Endothelial cell of umbilical vein (primary cell): ENCODE measurements around the gene ZNF497. TPM values are rescaled to one million over a fixed set of nuclear protein-coding genes. Genes with fewer than 3 reads are reported as not detected.
"Not testable (repeated sequence)": the region's sequence is repeated elsewhere in the genome, so short reads cannot be mapped to it uniquely, and the experiment has no call there.

Experiments
- BruUV-seq: library from RNA; stranded (reverse); fragments of 400-500 nt; replicated peaks from 2 replicates; lab custom pipeline; 2021; lab: Mats Ljungman, UMichigan
- CTCF ChIA-PET: fragments of 300-600, 350-600 bp; sonication (Branson Sonifier 250); formaldehyde crosslinking; loops from one replicate; lab custom pipeline; 2021; ENCODE audit warnings: antibody characterized with exemption, inconsistent platforms; lab: Charles Lee
- POLR2A ChIA-PET: fragments of 300-600, 350-600 bp; sonication (Branson Sonifier 250); formaldehyde crosslinking; loops from one replicate; lab custom pipeline; 2021; ENCODE audit warnings: antibody characterized with exemption, inconsistent platforms; lab: Charles Lee
- DNase-seq: peaks from one replicate; pipeline ENCODE4 v3.0.0-alpha.2; 2011; ENCODE audit warnings: low read depth, low spot score
- FAIRE-seq: peaks from 2 replicates; lab custom pipeline; 2011; peaks lifted over from hg19 to GRCh38; lab: Jason Lieb, UNC
- H2AFZ ChIP-seq: 2 replicates; pipeline ENCODE4 v1.6.0; 2012; ENCODE audit warnings: low read depth, low read length, control low read depth, inconsistent platforms
- H3K27ac ChIP-seq: 2 replicates; pipeline ENCODE4 v1.5.1; 2011; ENCODE audit warnings: low read depth, mild to moderate bottlenecking, control low read depth, low read length, moderate library complexity; ENCODE audit not compliant: insufficient read depth
- H3K27me3 ChIP-seq, 2 experiments: 2 replicates each; pipeline versions ENCODE4 v1.6.0 to v1.6.1; 2011; ENCODE audit warnings: low read length in 2 of 2, mixed read lengths in 1 of 2; ENCODE audit not compliant: control insufficient read depth in 2 of 2, insufficient read depth in 2 of 2
- H3K36me3 ChIP-seq, 2 experiments: 2 replicates in 1 of 2; 3 replicates in 1 of 2; pipeline ENCODE4 v1.5.1; 2011; ENCODE audit warnings: low read length in 2 of 2, mild to moderate bottlenecking in 1 of 2, moderate library complexity in 1 of 2; ENCODE audit not compliant: control insufficient read depth in 2 of 2, insufficient read depth in 2 of 2; ENCODE audit errors: extremely low read depth in 1 of 2
- H3K4me1 ChIP-seq: 3 replicates; pipeline ENCODE4 v1.5.1; 2011; ENCODE audit warnings: mild to moderate bottlenecking, low read length; ENCODE audit not compliant: control insufficient read depth, insufficient read depth; ENCODE audit errors: extremely low read depth
- H3K4me2 ChIP-seq: 2 replicates; pipeline ENCODE4 v1.6.1; 2011; ENCODE audit warnings: low read length, control low read depth, mixed read lengths; ENCODE audit not compliant: insufficient read depth
- H3K4me3 ChIP-seq, 3 experiments: fragments of 200-600 bp in 1 of 3; sonication (generic), shearing (Covaris generic) in 1 of 3; replicated peaks in 1 of 3; 2 replicates each; pipeline ENCODE4 v1.5.1; 2011 to 2016; ENCODE audit warnings: control low read depth in 3 of 3, low read length in 3 of 3, mild to moderate bottlenecking in 2 of 3, inconsistent platforms in 1 of 3, low read depth in 1 of 3, moderate library complexity in 1 of 3; ENCODE audit not compliant: insufficient read depth in 1 of 3
- H3K79me2 ChIP-seq: 2 replicates; pipeline ENCODE4 v1.6.0; 2012; ENCODE audit warnings: low read length, inconsistent platforms; ENCODE audit not compliant: control insufficient read depth, insufficient read depth
- H3K9ac ChIP-seq: replicated peaks from 2 replicates; pipeline ENCODE3; 2011; ENCODE audit warnings: low read length, control low read depth; ENCODE audit not compliant: insufficient read depth; ENCODE audit errors: extremely low read depth
- H3K9me1 ChIP-seq: replicated peaks from 3 replicates; pipeline ENCODE4 v1.6.0; 2011; ENCODE audit warnings: mild to moderate bottlenecking, low read length; ENCODE audit not compliant: control insufficient read depth, insufficient read depth; ENCODE audit errors: extremely low read depth
- H3K9me3 ChIP-seq: replicated peaks from 2 replicates; pipeline ENCODE4 v1.5.1; 2012; ENCODE audit warnings: low read length, inconsistent platforms; ENCODE audit not compliant: control insufficient read depth, insufficient read depth
- H4K20me1 ChIP-seq: replicated peaks from 2 replicates; pipeline ENCODE3; 2011; ENCODE audit warnings: mild to moderate bottlenecking, low read length; ENCODE audit not compliant: control insufficient read depth, insufficient read depth; ENCODE audit errors: extremely low read depth
- EZH2 ChIP-seq: IDR thresholded peaks from 2 replicates; pipeline ENCODE4 v1.6.1; 2012; ENCODE audit warnings: borderline replicate concordance, low read depth, mild to moderate bottlenecking, moderate library complexity, low read length, inconsistent platforms; ENCODE audit not compliant: severe bottlenecking
- FOS ChIP-seq: IDR thresholded peaks from 2 replicates; pipeline ENCODE4 v1.6.1; 2011; ENCODE audit warnings: mild to moderate bottlenecking, low read length, moderate library complexity, borderline replicate concordance; ENCODE audit not compliant: insufficient read depth
- GATA2 ChIP-seq: IDR thresholded peaks from 2 replicates; pipeline ENCODE4 v1.7.0; 2011; ENCODE audit warnings: low read depth, mild to moderate bottlenecking, moderate library complexity, mixed read lengths, low read length; ENCODE audit not compliant: insufficient read length, insufficient read depth
- JUN ChIP-seq: IDR thresholded peaks from 2 replicates; pipeline ENCODE4 v1.6.1; 2011; ENCODE audit warnings: borderline replicate concordance, low read depth; ENCODE audit not compliant: insufficient read length, insufficient read depth
- MAX ChIP-seq: IDR thresholded peaks from 2 replicates; pipeline ENCODE4 v1.6.1; 2011; ENCODE audit not compliant: insufficient read depth, insufficient read length
- MYC ChIP-seq: IDR thresholded peaks from one replicate; pipeline ENCODE4 v1.6.1; 2011; ENCODE audit warnings: mild to moderate bottlenecking, low read depth, low read length
- POLR2A ChIP-seq: IDR thresholded peaks from 2 replicates; pipeline ENCODE4 v1.6.1; 2012; ENCODE audit warnings: low read depth, mild to moderate bottlenecking, control low read depth, low read length
- POLR2AphosphoS5 ChIP-seq: IDR thresholded peaks from 2 replicates; pipeline ENCODE4 v1.6.1; 2012; ENCODE audit warnings: low read depth, mild to moderate bottlenecking, control low read depth, low read length, moderate library complexity; ENCODE audit not compliant: insufficient read depth
- dilution Hi-C: fragments of 300-500 bp; cut with MboI; formaldehyde crosslinking; loops from one replicate; pipeline ENCODE4 v1.15.0; 2019; ENCODE audit warnings: low sequenced_read_pairs; ENCODE audit not compliant: extremely low pct_ligation_motif_present
- intact Hi-C: fragments of 100-400 bp; cut with micrococcal nuclease; formaldehyde crosslinking; loops from one replicate; pipeline ENCODE4 v1.10.0; 2022
- polyA plus RNA-seq, 4 experiments: library from polyadenylated mRNA; depleted of rRNA in 3 of 4; stranded (reverse) in 3 of 4; unstranded in 1 of 4; fragments of >200 nt; gene quantifications; 2 replicates each; pipeline versions ENCODE4 v1.2.1 to v1.2.3, GENCODE V29; 2011 to 2012; ENCODE audit warnings: missing spikeins in 1 of 4
- total RNA-seq: library from RNA; stranded (reverse); gene quantifications from 2 replicates; pipeline ENCODE4 v1.2.3, GENCODE V29; 2021
- TF ChIP-seq, protein P1 (sequence below), 2 donors: IDR thresholded peaks; 1 replicate in 1 of 2; 2 replicates in 1 of 2; pipeline ENCODE4 v1.5.1; 2011; ENCODE audit warnings: low read length in 2 of 2, mild to moderate bottlenecking in 2 of 2, moderate library complexity in 2 of 2, control low read depth in 1 of 2, inconsistent platforms in 1 of 2, low read depth in 1 of 2; ENCODE audit not compliant: insufficient read depth in 1 of 2; ENCODE audit errors: extremely low read depth in 1 of 2

ZNF497 gene
- total and polyA plus RNA-seq, 2 donors (not counting 3 experiments of a cell fraction or from before 2014, with no cell fraction given) = 0.40 to 1.3 TPM

DNA sequence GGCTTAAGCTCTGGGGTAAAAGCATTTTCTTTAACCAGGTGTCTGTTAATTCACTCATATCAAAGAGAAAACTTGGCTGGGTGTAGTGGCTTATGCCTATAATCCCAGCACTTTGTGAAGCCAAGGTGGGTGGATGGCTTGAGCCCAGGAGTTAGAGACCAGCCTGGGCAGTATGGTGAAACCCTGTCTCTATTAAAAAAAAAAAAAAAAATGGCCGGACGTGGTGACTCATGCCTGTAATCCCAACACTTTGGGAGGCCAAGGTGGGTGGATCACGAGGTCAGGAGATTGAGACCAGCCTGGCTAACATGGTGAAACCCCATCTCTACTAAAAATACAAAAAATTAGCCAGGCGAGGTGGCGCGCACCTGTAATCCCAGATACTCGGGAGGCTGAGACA is 14.2 kb upstream of the ZNF497 start:
- dilution Hi-C loops, H3K9me1 ChIP-seq, H4K20me1 ChIP-seq, POLR2A ChIA-PET, H3K9ac ChIP-seq, H3K4me1 ChIP-seq, H2AFZ ChIP-seq, H3K4me3 ChIP-seq, BruUV-seq, H3K27ac ChIP-seq, H3K79me2 ChIP-seq, H3K27me3 ChIP-seq, intact Hi-C loops, H3K4me2 ChIP-seq, H3K36me3 ChIP-seq, H3K9me3 ChIP-seq, CTCF ChIA-PET, DNase-seq: not testable (repeated sequence)
- peak; percentile 8 for FAIRE-seq

DNA sequence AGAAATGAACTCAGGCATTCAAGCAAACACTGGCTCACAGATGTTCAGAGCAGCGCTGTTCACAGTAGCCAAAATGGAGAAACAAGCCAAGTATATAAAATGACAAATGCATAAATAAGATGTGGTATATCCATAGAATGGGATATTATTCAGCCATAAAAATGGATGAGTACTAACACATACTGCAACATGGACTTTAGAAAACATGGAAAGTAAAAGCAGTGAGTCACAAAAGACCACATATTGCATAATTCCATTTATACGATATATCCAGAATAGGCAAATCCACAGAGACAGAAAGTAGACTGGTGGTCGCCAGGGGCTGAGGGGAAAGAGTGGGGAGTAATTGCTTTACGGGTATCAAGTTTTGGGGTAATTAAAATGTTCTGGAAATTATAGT is 11.6 kb upstream of the ZNF497 start:
- Histone ChIP-seq H3K4me1 (no peaks in the 10 kb centered on the region), H3K36me3 (no peaks in the 10 kb centered on the region), H3K79me2 (no peaks in the 10 kb centered on the region), H3K9me3 (no peaks in the 10 kb centered on the region), H4K20me1 (no peaks in the 10 kb centered on the region), H3K9ac (no peak overlapping the region), H3K9me1 (no peaks in the 10 kb centered on the region), H3K27me3 (peaks cover 0 to 7% of the 10 kb centered on the region in 2 experiments), H3K4me2 (no peak overlapping the region), H3K4me3 (no peak overlapping the region), H3K27ac (no peak overlapping the region), H2AFZ (no peak overlapping the region)
- DNase-seq (no peak), FAIRE-seq (no peak)
- ChIA-PET POLR2A (no interaction called here), CTCF (interaction anchor here (1.4 kb wide), 1 partner anchor 10 kb away, joined by 4 read pairs; no protein-coding TSS in a partner anchor)
- intact Hi-C loops (no loop called here), dilution Hi-C loops (no loop called here)
- no TSS peak for BruUV-seq
- TF ChIP-seq FOS (no peak), MYC (no peak), MAX (no peak), EZH2 (no peak), POLR2A (no peak), POLR2AphosphoS5 (no peak), GATA2 (no peak), JUN (no peak)
- TF ChIP-seq, protein P1, sequence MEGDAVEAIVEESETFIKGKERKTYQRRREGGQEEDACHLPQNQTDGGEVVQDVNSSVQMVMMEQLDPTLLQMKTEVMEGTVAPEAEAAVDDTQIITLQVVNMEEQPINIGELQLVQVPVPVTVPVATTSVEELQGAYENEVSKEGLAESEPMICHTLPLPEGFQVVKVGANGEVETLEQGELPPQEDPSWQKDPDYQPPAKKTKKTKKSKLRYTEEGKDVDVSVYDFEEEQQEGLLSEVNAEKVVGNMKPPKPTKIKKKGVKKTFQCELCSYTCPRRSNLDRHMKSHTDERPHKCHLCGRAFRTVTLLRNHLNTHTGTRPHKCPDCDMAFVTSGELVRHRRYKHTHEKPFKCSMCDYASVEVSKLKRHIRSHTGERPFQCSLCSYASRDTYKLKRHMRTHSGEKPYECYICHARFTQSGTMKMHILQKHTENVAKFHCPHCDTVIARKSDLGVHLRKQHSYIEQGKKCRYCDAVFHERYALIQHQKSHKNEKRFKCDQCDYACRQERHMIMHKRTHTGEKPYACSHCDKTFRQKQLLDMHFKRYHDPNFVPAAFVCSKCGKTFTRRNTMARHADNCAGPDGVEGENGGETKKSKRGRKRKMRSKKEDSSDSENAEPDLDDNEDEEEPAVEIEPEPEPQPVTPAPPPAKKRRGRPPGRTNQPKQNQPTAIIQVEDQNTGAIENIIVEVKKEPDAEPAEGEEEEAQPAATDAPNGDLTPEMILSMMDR (IDR thresholded peaks at IDR 0.05; ENCODE audit: extremely low read depth in 1 of 2, insufficient read depth in 1 of 2, low read depth in 1 of 2, low read length in 2 of 2) = no peak
